K562 (cell line): Measurements from ENCODE around the gene POLR3E. TPM values are rescaled to one million over a fixed set of nuclear protein-coding genes. Genes with fewer than 3 reads are reported as not detected.
A peak's percentile ranks its signal among the peaks of the same experiment; 100 is the strongest.

Source experiments
- ARID2 ChIP-seq: fragments of 450-650 bp; IDR thresholded peaks from 2 replicates; pipeline ENCODE4 v1.6.1; 2017; ENCODE audit warnings: antibody characterized with exemption, mild to moderate bottlenecking
- CBX2 ChIP-seq: fragments of 200-600 bp; sonication (generic); IDR thresholded peaks from one replicate; pipeline ENCODE4 v1.6.1; 2012; ENCODE audit warnings: mild to moderate bottlenecking, low read length, inconsistent platforms; ENCODE audit not compliant: insufficient read depth, poor library complexity, severe bottlenecking
- CHAMP1 ChIP-seq: fragments of 450-650 bp; IDR thresholded peaks from 2 replicates; pipeline ENCODE4 v1.6.1; 2016; ENCODE audit warnings: mild to moderate bottlenecking
- GTF2B ChIP-seq: IDR thresholded peaks from 2 replicates; pipeline ENCODE4 v1.6.1; 2011; ENCODE audit not compliant: insufficient read length; ENCODE audit errors: extremely low read depth
- HDAC1 ChIP-seq, 2 experiments: fragments of 450-650 bp; IDR thresholded peaks; 2 replicates each; pipeline ENCODE4 v1.6.1; 2016 to 2017; ENCODE audit warnings: inconsistent platforms in 1 of 2, mild to moderate bottlenecking in 1 of 2, moderate library complexity in 1 of 2
- HNRNPLL ChIP-seq: fragments of 200-400 bp; formaldehyde crosslinking; IDR thresholded peaks from 2 replicates; pipeline ENCODE4 v1.6.1; 2017; ENCODE audit warnings: low read length, low read depth, mild to moderate bottlenecking; ENCODE audit not compliant: poor library complexity, severe bottlenecking
- IRF2 ChIP-seq: sonication (generic); formaldehyde crosslinking; IDR thresholded peaks from 2 replicates; pipeline ENCODE4 v1.8.1; 2022; ENCODE audit warnings: mild to moderate bottlenecking, missing genetic modification reagents
- MTA3 ChIP-seq: fragments of 450-650 bp; formaldehyde crosslinking; IDR thresholded peaks from 2 replicates; pipeline ENCODE4 v1.6.1; 2017; ENCODE audit warnings: mild to moderate bottlenecking, borderline replicate concordance
- POLR2B ChIP-seq: fragments of 450-650 bp; IDR thresholded peaks from 2 replicates; pipeline ENCODE4 v1.6.1; 2018; ENCODE audit warnings: low read depth; ENCODE audit not compliant: partially characterized antibody
- RBM22 ChIP-seq: fragments of 200-400 bp; formaldehyde crosslinking; IDR thresholded peaks from 2 replicates; pipeline ENCODE4 v1.6.1; 2018; ENCODE audit warnings: low read length, low read depth; ENCODE audit not compliant: poor library complexity, severe bottlenecking
- RFX1 ChIP-seq: fragments of 450-650 bp; IDR thresholded peaks from 2 replicates; pipeline ENCODE4 v1.6.1; 2016; ENCODE audit warnings: mild to moderate bottlenecking, moderate library complexity
- RFX7 ChIP-seq: fragments of 250-450 bp; sonication (Bioruptor Pico); IDR thresholded peaks from 2 replicates; pipeline ENCODE4 v1.5.1; 2021; ENCODE audit warnings: mild to moderate bottlenecking
- SIN3B ChIP-seq: fragments of 450-650 bp; IDR thresholded peaks from 2 replicates; pipeline ENCODE4 v1.6.1; 2017; ENCODE audit warnings: low read depth, mild to moderate bottlenecking, moderate library complexity
- SRSF7 ChIP-seq: fragments of 200-400 bp; formaldehyde crosslinking; optimal IDR thresholded peaks from 2 replicates; pipeline ENCODE3; 2017; ENCODE audit warnings: mild to moderate bottlenecking, low read depth, low read length
- TCF7 ChIP-seq: sonication (generic); IDR thresholded peaks from 2 replicates; pipeline ENCODE4 v1.6.1; 2016; ENCODE audit warnings: antibody characterized with exemption, borderline replicate concordance
- TFAM ChIP-seq: fragments of 250-450 bp; sonication (Bioruptor Pico); conservative IDR thresholded peaks from 2 replicates; pipeline ENCODE4 v1.5.0; 2021; ENCODE audit warnings: mild to moderate bottlenecking, moderate library complexity
- ZFP91 ChIP-seq: sonication (generic); formaldehyde crosslinking; IDR thresholded peaks from 2 replicates; pipeline ENCODE4 v1.8.0; 2022; ENCODE audit warnings: mild to moderate bottlenecking, missing genetic modification reagents
- ZNF217 ChIP-seq: sonication (generic); formaldehyde crosslinking; IDR thresholded peaks from 2 replicates; pipeline ENCODE4 v1.8.0; 2022; ENCODE audit warnings: mild to moderate bottlenecking, missing genetic modification reagents
- ZNF511 ChIP-seq: sonication (generic); formaldehyde crosslinking; IDR thresholded peaks from 2 replicates; pipeline ENCODE4 v1.8.0; 2022; ENCODE audit warnings: mild to moderate bottlenecking, missing genetic modification reagents
- ZNF76 ChIP-seq: fragments of 250-450 bp; sonication (Bioruptor Pico); IDR thresholded peaks from 2 replicates; pipeline ENCODE4 v1.4.0; 2020; ENCODE audit warnings: mild to moderate bottlenecking, moderate library complexity, borderline replicate concordance
- ZSCAN29 ChIP-seq: fragments of 450-650 bp; IDR thresholded peaks from 2 replicates; pipeline ENCODE4 v1.6.1; 2017
- polyA plus RNA-seq, 8 experiments: library from polyadenylated mRNA; depleted of rRNA in 4 of 8; stranded (reverse) in 5 of 8; unstranded in 3 of 8; fragments of >200 nt; fragmentation: Nextera tagmentation in 2 of 8; fragmentation: Illumina TruSeq in 1 of 8; extraction: Ambion mirVana in 2 of 8; extraction: Trizol in 1 of 8; gene quantifications; 2 replicates each; pipeline versions ENCODE4 v1.2.1 to v1.2.3, GENCODE V29; 2011 to 2014; ENCODE audit warnings: inconsistent platforms in 1 of 8, missing spikeins in 1 of 8
- total RNA-seq, 7 experiments: library from RNA; depleted of rRNA in 6 of 7; stranded (reverse); fragments of >200 nt in 6 of 7; fragmentation: Illumina TruSeq in 2 of 7; extraction: Trizol in 2 of 7; gene quantifications; 2 replicates each; pipeline versions ENCODE4 v1.2.1 to v1.2.3, GENCODE V29; 2011 to 2021; ENCODE audit warnings: low replicate concordance in 1 of 7
- TF ChIP-seq, protein P1 (sequence below): fragments of 250-450 bp; sonication (Bioruptor Pico); IDR thresholded peaks from 2 replicates; pipeline ENCODE4 v1.5.0; 2021

Gene POLR3E
- total and polyA plus RNA-seq, 9 of the 15 experiments (the other 6 are each of a cell fraction or from before 2014, with no cell fraction given): 17.7 to 151 (median 82.6) TPM

DNA sequence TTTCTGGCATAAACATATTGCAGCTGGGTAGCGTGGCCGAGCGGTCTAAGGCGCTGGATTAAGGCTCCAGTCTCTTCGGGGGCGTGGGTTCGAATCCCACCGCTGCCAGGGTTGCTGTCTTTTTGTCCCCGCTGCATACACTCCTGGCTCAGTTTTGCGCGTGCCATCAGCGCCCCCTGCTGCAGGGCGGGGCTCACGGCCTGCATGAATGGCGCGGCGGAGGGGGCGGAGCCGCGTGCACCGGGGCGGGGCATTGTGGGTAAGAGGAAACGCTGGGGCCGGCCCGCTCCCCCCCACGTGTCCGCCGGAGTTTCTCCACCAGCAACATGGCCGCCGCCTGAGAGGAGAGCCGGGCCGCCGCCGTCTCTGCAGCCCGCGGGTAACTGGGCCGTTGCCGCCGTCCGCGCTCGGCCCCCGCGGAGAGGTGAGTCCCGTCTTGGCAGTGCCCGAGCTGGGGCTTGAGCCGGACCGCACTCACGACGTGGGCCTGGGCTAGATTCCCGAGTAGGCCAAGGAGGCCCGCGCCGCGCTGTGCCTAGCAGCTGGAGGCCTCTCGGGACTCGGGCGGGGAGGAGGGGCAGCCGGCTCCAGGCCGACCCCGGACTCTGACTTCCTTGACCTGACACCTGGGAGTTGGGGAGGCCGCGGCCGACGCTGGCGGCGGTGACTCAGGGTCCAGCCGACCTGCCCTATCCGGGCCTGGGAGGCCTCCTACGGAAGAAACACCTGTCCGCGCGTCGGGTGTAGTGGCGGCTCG is at the start of gene POLR3E (continued):
- TF ChIP-seq, protein P1, sequence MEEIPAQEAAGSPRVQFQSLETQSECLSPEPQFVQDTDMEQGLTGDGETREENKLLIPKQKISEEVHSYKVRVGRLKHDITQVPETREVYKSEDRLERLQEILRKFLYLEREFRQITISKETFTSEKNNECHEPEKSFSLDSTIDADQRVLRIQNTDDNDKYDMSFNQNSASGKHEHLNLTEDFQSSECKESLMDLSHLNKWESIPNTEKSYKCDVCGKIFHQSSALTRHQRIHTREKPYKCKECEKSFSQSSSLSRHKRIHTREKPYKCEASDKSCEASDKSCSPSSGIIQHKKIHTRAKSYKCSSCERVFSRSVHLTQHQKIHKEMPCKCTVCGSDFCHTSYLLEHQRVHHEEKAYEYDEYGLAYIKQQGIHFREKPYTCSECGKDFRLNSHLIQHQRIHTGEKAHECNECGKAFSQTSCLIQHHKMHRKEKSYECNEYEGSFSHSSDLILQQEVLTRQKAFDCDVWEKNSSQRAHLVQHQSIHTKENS: no peak
- TF ChIP-seq POLR2B: peak; percentile 66
- TF ChIP-seq TCF7: 0 out of 2 replicates have a peak, but pooled peaks have one; percentile 29
- peak; percentile 83; the same call in 1 of the 2 replicates for TF ChIP-seq ARID2
- TF ChIP-seq MTA3: peak; percentile 69; the same call in 1 of the 2 replicates
- peak; percentile 71; the same call in 1 of the 2 replicates for TF ChIP-seq CHAMP1
- TF ChIP-seq RFX1: no peak
- TF ChIP-seq GTF2B: no peak
- TF ChIP-seq SRSF7: no peak
- peak; percentile 69; the same call in 1 of the 2 replicates for TF ChIP-seq ZFP91
- no peak for TF ChIP-seq RFX7 (CRISPR knock-in tag)
- TF ChIP-seq HDAC1 (IDR thresholded peaks at IDR 0.05): peak; percentile 97; a peak in 3 of 4 replicates
- peak; percentile 78 for TF ChIP-seq SIN3B
- no peak for TF ChIP-seq ZNF217 (CRISPR knock-in tag)
- no peak for TF ChIP-seq HNRNPLL
- TF ChIP-seq ZNF511: peak; percentile 65
- no peak for TF ChIP-seq ZNF76 (CRISPR knock-in tag)
- TF ChIP-seq ZSCAN29: no peak; the same call in none of the 2 replicates
- no peak for TF ChIP-seq TFAM
- no peak for TF ChIP-seq CBX2
- TF ChIP-seq IRF2: no peak
- peak; percentile 97 for TF ChIP-seq RBM22
